Lower leg skin (tissue), 4 donors: ENCODE data around the gene APBB2. TPM values are rescaled to one million over a fixed set of nuclear protein-coding genes. Genes with fewer than 3 reads are reported as not detected.

Experiments
- DNase-seq, 2 donors: peaks; one replicate each; pipeline ENCODE4 v3.0.0-alpha.2; 2019; ENCODE audit warnings: low spot score in 2 of 2
- H3K4me3 ChIP-seq: fragments of 200-600 bp; sonication (generic); 2 replicates; pipeline ENCODE4 v1.5.1; 2017; ENCODE audit warnings: mild to moderate bottlenecking, low read depth; ENCODE audit not compliant: poor library complexity, severe bottlenecking
- POLR2A ChIP-seq, 2 donors: fragments of 450-650 bp; IDR thresholded peaks; one replicate each; pipeline ENCODE4 v1.6.1; 2016 to 2017; ENCODE audit warnings: antibody characterized with exemption in 2 of 2, mild to moderate bottlenecking in 1 of 2, moderate library complexity in 1 of 2
- WGBS, 2 donors: methylation state at CpG; one replicate each; pipeline ENCODE4 v1.1.5; 2018; 5-methylcytosine and 5-hydroxymethylcytosine counted together
- intact Hi-C: fragments of 100-400 bp; cut with DNase I; formaldehyde crosslinking; loops from one replicate; pipeline ENCODE4 v1.15.0; 2023; ENCODE audit warnings: low total_unique reads
- total RNA-seq, 4 donors: library from RNA; depleted of rRNA; stranded (reverse); fragments of >200 nt; gene quantifications; one replicate each; pipeline ENCODE4 v1.1.0, GENCODE V29; 2016
- TF ChIP-seq, protein P1 (sequence below), 3 donors: fragments of 450-650 bp; IDR thresholded peaks; one replicate each; pipeline ENCODE4 v1.5.1; 2016; ENCODE audit warnings: antibody characterized with exemption in 3 of 3, mild to moderate bottlenecking in 3 of 3, moderate library complexity in 2 of 3

The APBB2 gene
- total RNA-seq, 4 donors from 2014 or later = 24.0 to 49.2 (median 43.3) TPM

DNA sequence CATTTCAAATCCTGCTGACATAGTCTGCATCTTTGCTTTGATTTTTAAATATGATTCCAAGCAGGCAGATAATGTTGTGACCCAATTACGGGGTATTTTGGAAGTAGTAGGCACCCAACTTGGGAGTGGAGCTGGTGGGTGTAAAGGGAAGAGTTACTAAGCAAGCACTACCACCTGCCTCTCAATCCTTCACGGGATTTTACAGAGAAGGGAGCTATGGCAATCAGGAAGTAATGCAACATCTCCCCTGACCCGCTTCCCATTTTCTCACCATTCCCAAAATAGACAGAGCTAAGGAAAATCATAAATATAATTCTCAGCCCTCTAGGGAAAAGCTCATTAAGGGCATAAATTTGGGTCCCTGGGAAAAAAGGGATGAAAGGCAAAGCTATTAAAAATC is 9.2 kb downstream of the APBB2 start:
- 57 to 61% methylated on average over 3 of the region's 3 CpGs for WGBS, 2 donors
- intact Hi-C loops = no loop called here
- TF ChIP-seq, protein P1, sequence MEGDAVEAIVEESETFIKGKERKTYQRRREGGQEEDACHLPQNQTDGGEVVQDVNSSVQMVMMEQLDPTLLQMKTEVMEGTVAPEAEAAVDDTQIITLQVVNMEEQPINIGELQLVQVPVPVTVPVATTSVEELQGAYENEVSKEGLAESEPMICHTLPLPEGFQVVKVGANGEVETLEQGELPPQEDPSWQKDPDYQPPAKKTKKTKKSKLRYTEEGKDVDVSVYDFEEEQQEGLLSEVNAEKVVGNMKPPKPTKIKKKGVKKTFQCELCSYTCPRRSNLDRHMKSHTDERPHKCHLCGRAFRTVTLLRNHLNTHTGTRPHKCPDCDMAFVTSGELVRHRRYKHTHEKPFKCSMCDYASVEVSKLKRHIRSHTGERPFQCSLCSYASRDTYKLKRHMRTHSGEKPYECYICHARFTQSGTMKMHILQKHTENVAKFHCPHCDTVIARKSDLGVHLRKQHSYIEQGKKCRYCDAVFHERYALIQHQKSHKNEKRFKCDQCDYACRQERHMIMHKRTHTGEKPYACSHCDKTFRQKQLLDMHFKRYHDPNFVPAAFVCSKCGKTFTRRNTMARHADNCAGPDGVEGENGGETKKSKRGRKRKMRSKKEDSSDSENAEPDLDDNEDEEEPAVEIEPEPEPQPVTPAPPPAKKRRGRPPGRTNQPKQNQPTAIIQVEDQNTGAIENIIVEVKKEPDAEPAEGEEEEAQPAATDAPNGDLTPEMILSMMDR (IDR thresholded peaks at IDR 0.05) = no peak
- TF ChIP-seq POLR2A (IDR thresholded peaks at IDR 0.05) = no peak

GRCh38 chr4:41204400-41204978 is 9.9 kb downstream of the APBB2 start:
- TF ChIP-seq POLR2A (IDR thresholded peaks at IDR 0.05) = no peak
- TF ChIP-seq, protein P1 (IDR thresholded peaks at IDR 0.05) = no peak
- H3K4me3 ChIP-seq = no peak overlapping the region
- DNase-seq = no peak
- 70 to 72% methylated on average over 8 of the region's 8 CpGs for WGBS, 2 donors
- intact Hi-C loops = no loop called here

More for the DNA sequence above, 9.2 kb downstream of the APBB2 start:
- H3K4me3 ChIP-seq = no peak overlapping the region
- DNase-seq = no peak

DNA sequence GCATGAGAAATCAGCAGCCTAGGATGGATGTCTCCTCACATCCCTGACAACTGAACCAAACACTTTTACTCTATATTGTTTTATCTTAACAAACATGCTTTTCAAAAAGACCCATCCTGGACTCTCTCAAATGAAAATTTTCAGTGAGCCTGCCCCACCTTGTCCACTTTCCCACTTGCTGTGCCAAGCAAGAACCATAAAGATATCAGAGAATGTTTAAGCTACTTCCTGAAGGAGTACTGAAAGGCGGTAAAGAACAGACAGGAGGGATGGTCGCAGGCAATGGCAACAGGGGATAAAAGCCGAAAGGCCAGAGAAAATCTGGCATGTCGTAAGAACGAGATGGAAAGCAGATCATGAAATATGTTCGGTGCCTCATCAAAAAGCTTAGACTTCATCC is 10.5 kb downstream of the APBB2 start:
- WGBS, 2 donors = 78 to 80% methylated on average over 6 of the region's 6 CpGs
- intact Hi-C loops = no loop called here

GRCh38 chr4:41202820-41203568 is 11.3 kb downstream of the APBB2 start:
- 53 to 61% methylated on average over 4 of the region's 4 CpGs for WGBS, 2 donors
- no peak for DNase-seq
- intact Hi-C loops = no loop called here
- TF ChIP-seq, protein P1 (IDR thresholded peaks at IDR 0.05) = no peak
- TF ChIP-seq POLR2A (IDR thresholded peaks at IDR 0.05) = no peak
- no peak overlapping the region for H3K4me3 ChIP-seq

More for the DNA sequence above, 10.5 kb downstream of the APBB2 start:
- DNase-seq = no peak
- H3K4me3 ChIP-seq = no peak overlapping the region
- no peak for TF ChIP-seq POLR2A (IDR thresholded peaks at IDR 0.05)
- TF ChIP-seq, protein P1 (IDR thresholded peaks at IDR 0.05) = no peak

GRCh38 chr4:41202356-41202755 is 12.0 kb downstream of the APBB2 start:
- intact Hi-C loops = no loop called here
- DNase-seq = no peak
- TF ChIP-seq POLR2A (IDR thresholded peaks at IDR 0.05) = no peak
- TF ChIP-seq, protein P1 (IDR thresholded peaks at IDR 0.05) = no peak
- no peak overlapping the region for H3K4me3 ChIP-seq
- 79 to 85% methylated on average over 4 of the region's 4 CpGs for WGBS, 2 donors
